Mesothelial cell of epicardium (in vitro differentiated cells): ENCODE measurements around the gene SCMH1. TPM values are rescaled to one million over a fixed set of nuclear protein-coding genes. Genes with fewer than 3 reads are reported as not detected.
"Not testable (repeated sequence)": the region's sequence is repeated elsewhere in the genome, so short reads cannot be mapped to it uniquely, and the experiment has no call there.

ENCODE experiments used
- DNase-seq, 2 experiments: peaks; one replicate each; pipeline ENCODE4 v3.0.0; 2021; ENCODE audit warnings: low spot score in 2 of 2; ENCODE audit not compliant: unreplicated experiment in 2 of 2
- H3K27ac Mint-ChIP-seq: 2 replicates; pipeline ENCODE4 v1.8.0; 2021; ENCODE audit warnings: mixed read lengths
- H3K27me3 Mint-ChIP-seq: 2 replicates; pipeline ENCODE4 v1.8.0; 2021; ENCODE audit warnings: low read depth, mixed read lengths
- H3K36me3 Mint-ChIP-seq: 2 replicates; pipeline ENCODE4 v1.8.0; 2021; ENCODE audit warnings: mixed read lengths
- H3K4me1 Mint-ChIP-seq: 2 replicates; pipeline ENCODE4 v1.8.0; 2021; ENCODE audit warnings: mixed read lengths
- H3K4me3 Mint-ChIP-seq: 2 replicates; pipeline ENCODE4 v1.8.0; 2021; ENCODE audit warnings: mild to moderate bottlenecking, moderate library complexity, mixed read lengths
- H3K9me3 Mint-ChIP-seq: 2 replicates; pipeline ENCODE4 v1.8.0; 2021; ENCODE audit warnings: mixed read lengths
- total RNA-seq: library from RNA; stranded (reverse); gene quantifications from 3 replicates; pipeline ENCODE4 v1.2.1, GENCODE V29; 2021
- TF ChIP-seq, protein P1 (sequence below): fragments of 200-600 bp; sonication (generic); IDR thresholded peaks from one replicate; pipeline ENCODE4 v1.5.0; 2021; ENCODE audit warnings: antibody characterized with exemption; ENCODE audit not compliant: unreplicated experiment

The SCMH1 gene
- total RNA-seq, 1 donor from 2014 or later, result 59.1 TPM

DNA sequence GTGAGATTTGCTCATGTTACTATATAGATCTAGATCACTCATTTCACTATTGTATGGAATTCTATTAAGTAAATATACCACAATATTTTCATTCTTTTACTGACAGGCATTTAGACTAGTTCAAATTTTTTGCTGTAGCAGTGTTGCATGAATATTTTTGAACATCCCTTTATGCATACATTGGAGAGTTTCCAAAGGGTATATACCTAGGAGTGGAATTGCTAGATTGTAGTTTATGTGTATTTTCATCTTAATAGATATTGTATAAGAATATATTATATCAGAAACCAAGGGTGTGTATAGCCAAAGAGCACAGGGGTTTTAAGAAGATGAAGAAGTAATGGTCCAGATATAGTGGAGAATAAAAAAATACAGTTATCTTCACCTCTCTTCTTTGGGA, 6.2 kb downstream of the SCMH1 start:
- Mint-ChIP-seq H3K4me3 (no peak overlapping the region), H3K36me3 (no peaks in the 10 kb centered on the region), H3K4me1 (peaks cover 36% of the 10 kb centered on the region), H3K9me3 (no peaks in the 10 kb centered on the region), H3K27me3 (no peaks in the 10 kb centered on the region), H3K27ac (no peak overlapping the region)
- TF ChIP-seq, protein P1, sequence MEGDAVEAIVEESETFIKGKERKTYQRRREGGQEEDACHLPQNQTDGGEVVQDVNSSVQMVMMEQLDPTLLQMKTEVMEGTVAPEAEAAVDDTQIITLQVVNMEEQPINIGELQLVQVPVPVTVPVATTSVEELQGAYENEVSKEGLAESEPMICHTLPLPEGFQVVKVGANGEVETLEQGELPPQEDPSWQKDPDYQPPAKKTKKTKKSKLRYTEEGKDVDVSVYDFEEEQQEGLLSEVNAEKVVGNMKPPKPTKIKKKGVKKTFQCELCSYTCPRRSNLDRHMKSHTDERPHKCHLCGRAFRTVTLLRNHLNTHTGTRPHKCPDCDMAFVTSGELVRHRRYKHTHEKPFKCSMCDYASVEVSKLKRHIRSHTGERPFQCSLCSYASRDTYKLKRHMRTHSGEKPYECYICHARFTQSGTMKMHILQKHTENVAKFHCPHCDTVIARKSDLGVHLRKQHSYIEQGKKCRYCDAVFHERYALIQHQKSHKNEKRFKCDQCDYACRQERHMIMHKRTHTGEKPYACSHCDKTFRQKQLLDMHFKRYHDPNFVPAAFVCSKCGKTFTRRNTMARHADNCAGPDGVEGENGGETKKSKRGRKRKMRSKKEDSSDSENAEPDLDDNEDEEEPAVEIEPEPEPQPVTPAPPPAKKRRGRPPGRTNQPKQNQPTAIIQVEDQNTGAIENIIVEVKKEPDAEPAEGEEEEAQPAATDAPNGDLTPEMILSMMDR, result no peak
- no peak for DNase-seq

DNA sequence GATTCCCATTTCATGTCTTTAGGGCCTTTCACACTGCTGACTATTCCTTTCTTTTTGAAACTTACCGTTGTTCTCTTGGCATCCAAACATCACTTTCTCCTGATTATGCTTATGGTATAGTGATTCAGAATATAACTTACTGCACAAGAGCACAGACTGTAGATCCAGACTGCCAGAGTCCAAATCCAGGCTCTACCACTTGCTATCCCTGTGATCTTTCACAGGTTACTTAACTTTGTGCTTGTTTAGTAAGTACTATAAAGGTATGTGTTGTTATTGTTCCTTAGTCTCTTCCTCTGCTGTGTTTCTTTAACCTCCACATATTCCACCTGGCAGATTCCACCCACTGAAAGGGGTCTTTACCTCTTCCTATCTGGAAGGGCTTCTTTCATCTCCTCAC, 8.4 kb downstream of the SCMH1 start:
- no peak for DNase-seq

DNA sequence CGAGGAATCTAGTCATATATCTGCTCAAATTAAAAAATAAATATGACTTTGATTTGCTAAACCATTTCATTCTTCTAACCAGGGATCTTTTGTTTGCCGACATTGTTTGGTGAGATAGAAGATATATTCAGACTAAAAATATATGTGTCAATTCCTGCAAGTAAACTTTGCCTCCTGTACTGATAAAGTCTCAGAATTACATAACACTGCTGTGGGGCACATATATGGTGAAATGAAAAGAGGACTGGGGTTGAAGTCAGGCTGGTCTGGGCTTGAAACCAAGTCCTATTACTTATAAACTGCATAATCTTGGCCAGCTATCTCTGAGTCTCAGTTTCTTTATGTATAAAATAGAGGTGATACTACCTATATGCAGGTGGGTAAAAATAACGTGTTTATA, 9.8 kb downstream of the SCMH1 start:
- no peak overlapping the region for H3K4me3 Mint-ChIP-seq
- H3K27ac Mint-ChIP-seq, result no peak overlapping the region
- no peaks in the 10 kb centered on the region for H3K9me3 Mint-ChIP-seq
- peaks cover 21% of the 10 kb centered on the region for H3K4me1 Mint-ChIP-seq
- no peaks in the 10 kb centered on the region for H3K27me3 Mint-ChIP-seq
- no peak for DNase-seq
- peaks cover 6% of the 10 kb centered on the region for H3K36me3 Mint-ChIP-seq
- TF ChIP-seq, protein P1, result no peak

More for the DNA sequence above, 8.4 kb downstream of the SCMH1 start:
- TF ChIP-seq, protein P1, result no peak
- Mint-ChIP-seq H3K4me1 (peaks cover 25% of the 10 kb centered on the region), H3K36me3 (peaks cover 2% of the 10 kb centered on the region), H3K27me3 (no peaks in the 10 kb centered on the region), H3K27ac (no peak overlapping the region), H3K9me3 (no peaks in the 10 kb centered on the region), H3K4me3 (no peak overlapping the region)

DNA sequence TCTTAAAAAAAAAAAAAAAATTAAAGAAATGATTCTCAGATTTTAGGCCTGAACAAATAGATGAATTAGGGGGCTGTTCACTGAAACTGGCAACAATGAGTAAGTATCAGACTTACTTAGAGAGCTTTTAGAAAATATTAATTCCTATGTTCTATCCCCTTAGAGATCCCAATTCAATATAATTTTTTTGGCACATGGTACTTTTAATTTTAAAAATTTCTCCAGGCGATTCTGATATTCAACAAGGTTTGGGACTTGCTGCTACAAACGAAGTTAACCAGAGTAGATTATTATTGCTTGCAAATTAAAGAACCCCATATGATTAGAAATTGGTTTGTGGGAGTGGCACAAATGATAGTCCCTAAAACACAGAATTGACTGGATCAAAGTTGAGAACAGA, 11.4 kb downstream of the SCMH1 start:
- Mint-ChIP-seq H3K27me3 (no peaks in the 10 kb centered on the region), H3K4me1 (peaks cover 16% of the 10 kb centered on the region), H3K9me3 (no peaks in the 10 kb centered on the region), H3K4me3 (no peak overlapping the region), H3K36me3 (peaks cover 6% of the 10 kb centered on the region), H3K27ac (no peak overlapping the region)
- DNase-seq, result no peak
- TF ChIP-seq, protein P1, result no peak

DNA sequence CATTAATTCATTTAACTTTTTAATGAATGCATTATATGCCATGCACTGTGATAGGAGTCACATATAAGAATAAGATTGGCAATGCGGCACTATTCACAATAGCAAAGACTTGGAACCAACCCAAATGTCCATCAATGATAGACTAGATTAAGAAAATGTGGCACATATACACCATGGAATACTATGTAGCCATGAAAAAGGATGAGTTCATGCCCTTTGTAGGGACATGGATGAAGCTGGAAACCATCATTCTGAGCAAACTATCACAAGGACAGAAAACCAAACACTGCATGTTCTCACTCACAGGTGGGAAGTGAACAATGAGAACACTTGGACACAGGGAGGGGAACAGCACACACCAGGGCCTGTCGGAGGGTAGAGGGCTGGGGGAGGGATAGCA, 12.9 kb downstream of the SCMH1 start:
- not testable (repeated sequence) for DNase-seq, H3K27ac Mint-ChIP-seq, H3K36me3 Mint-ChIP-seq

DNA sequence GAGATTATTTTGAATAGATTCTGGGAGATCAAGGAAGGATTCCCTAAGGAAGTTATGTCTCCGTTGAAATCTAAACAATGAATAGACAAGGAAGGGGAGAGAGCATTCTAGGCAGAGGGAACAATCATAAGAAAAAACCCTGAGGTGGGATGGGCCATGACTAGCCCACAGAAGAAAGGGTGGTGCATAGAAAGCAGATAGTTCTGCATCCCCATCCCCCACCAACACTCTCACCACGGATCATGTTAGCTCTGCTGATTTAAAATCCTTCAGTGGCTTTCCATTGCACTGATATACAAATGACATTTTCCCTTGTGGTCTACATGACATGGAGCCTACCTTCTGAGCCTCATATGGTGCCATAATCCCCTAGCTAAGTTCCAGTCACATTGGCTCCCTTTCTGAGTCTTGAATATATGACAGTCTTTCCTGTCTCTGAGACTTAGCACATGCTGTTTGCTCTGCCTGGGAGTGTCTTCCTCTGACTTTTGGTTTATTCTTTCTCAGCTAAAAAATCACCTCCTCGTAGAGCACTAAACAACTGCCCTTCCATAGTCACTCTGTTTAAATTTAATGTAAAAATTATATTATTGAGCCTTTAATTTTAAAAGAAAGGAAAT, 15.2 kb downstream of the SCMH1 start:
- no peak overlapping the region for H3K27ac Mint-ChIP-seq
- H3K27me3 Mint-ChIP-seq, result no peaks in the 10 kb centered on the region
- H3K4me1 Mint-ChIP-seq, result peaks cover 17% of the 10 kb centered on the region
- TF ChIP-seq, protein P1, result no peak
- no peaks in the 10 kb centered on the region for H3K9me3 Mint-ChIP-seq
- peaks cover 6% of the 10 kb centered on the region for H3K36me3 Mint-ChIP-seq
- no peak for DNase-seq
- no peak overlapping the region for H3K4me3 Mint-ChIP-seq

More for the DNA sequence above, 12.9 kb downstream of the SCMH1 start:
- peaks cover 16% of the 10 kb centered on the region for H3K4me1 Mint-ChIP-seq
- H3K4me3 Mint-ChIP-seq, H3K9me3 Mint-ChIP-seq, H3K27me3 Mint-ChIP-seq: not testable (repeated sequence)
